GM18498 (cell line): ENCODE results near the gene SRGAP3.

Experiments
- ATAC-seq: cut with Tn5 transposase; IDR thresholded peaks from one replicate; pipeline ENCODE4 v1.9.1; 2021; ENCODE audit warnings: mild to moderate bottlenecking, moderate library complexity; ENCODE audit not compliant: unreplicated experiment

SRGAP3 gene

DNA sequence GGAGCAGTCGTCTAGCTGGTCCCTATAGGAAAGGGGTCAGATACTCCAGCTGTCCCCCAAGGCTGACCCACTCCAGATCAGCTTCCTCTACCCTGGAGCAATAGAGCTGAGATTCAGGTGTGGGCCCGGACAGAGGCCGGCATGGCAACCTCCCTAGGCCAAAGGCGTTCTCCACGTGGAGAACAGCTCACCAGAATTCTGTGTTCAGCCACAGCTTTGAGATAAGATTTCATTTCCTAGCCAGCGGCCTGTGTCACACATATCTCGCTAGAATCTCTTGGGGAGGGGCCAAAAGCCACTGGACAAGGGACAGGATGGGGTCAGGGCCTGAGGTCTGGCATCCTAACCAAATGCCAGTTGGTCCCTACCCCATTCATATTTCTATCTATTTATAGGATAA lies 20.1 kb downstream of the SRGAP3 start:
- no peak for ATAC-seq

DNA sequence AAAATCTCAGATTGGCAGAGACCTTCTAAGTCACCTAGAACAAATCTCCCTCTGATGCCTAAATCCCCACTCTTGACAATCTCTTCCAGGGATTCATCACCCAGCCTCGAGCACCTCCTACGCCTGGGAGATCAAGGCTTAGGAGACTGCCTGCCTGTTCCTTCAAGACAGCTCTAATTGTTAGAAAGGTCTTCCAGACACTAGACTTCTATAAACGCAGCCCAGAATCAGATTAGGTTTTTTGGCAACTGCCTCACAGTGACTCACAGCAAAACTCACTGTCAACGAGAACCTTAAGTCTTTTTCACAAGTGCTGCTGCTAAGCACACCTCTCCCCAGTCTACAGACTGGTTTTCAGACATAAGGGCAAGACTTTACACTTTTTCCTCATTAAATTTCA lies 23.1 kb downstream of the SRGAP3 start:
- ATAC-seq = no peak

DNA sequence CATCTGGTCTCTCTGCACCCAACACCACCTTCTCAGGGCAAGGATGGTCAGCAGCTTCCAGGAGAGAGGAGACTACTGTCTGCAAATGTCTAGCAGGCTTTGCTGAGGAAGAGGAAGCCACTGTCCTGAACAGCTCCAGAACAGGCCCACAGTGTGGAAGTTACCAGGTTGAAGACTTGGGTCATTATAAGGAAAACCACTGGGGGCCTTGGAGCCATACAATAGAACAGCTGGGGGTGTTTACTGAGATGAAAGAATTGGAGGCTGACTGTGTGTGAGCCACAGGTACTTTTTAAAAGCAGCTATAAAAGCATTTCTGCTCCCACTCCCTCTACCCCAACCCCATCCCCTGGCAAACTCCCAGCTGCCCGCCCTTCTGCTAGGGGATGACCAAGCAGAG lies 24.2 kb downstream of the SRGAP3 start:
- ATAC-seq = no peak

DNA sequence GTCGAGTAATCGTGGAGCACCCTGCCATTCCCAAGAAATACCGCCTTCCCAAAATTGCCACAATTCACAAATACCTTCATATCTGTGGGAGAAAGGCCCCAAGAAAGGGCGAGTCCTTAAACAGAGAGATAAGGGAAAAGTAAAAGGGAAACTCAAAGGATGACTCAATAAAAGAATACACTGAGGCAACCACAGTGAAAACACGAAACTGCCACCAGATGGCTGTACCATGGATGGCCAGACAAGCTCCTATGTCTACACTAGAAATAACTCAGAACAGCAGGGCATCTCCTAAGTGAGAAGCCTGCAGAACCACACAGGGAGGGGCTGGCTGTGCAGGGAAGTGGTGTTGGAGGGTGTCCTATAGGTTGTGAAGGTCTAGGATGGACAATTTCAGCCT lies 25.0 kb downstream of the SRGAP3 start:
- peak; percentile 94 for ATAC-seq

DNA sequence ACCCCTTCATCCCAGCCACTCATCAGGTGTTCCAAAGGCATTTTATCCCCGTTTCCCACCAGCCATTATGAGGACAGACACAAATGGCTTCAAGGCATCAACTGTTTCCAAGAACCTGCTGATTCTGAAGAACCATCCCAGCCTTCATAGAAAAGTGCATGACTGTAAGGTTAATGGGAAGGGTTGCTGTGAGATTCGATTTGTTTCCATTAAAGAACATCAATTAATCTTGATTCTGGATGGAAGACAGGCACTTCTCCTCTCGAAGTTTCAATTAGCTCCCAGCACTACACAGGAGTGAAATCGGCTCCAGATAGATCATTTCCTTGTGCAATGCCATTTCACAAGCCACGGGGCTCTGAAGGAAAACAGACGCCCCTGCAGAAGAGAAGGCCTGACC lies 25.8 kb downstream of the SRGAP3 start:
- no peak for ATAC-seq

DNA sequence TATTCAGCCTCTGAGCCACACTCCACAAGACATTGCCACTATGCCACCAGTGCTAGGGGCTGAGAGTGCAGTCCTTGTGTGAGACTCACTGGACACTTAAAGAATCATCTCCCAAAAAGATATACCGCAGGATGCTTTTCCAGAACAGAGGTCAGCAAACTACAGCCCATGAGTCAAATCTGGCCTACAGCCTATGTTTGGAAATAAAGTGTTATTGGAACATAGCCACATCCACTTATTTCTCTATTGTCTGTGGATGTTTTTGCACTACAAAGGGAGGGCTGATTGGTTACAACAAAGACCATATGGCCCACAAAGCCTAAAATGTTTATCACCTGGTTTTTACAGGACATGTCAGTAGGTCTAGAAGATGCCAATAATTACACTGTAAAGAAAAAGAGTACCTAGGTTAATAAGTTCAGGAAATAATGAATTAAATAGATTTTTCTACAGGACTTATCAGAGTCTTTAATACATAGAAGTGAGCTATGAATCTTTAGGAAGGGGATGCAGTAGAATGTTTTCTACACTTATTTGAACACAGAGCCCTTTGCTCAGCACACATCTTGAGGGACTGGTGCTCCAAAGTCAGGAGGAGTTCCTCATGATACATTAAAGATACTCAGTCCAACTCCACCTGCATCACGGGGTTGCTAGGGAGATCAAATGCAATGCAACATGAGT lies 26.3 kb downstream of the SRGAP3 start:
- ATAC-seq = no peak

DNA sequence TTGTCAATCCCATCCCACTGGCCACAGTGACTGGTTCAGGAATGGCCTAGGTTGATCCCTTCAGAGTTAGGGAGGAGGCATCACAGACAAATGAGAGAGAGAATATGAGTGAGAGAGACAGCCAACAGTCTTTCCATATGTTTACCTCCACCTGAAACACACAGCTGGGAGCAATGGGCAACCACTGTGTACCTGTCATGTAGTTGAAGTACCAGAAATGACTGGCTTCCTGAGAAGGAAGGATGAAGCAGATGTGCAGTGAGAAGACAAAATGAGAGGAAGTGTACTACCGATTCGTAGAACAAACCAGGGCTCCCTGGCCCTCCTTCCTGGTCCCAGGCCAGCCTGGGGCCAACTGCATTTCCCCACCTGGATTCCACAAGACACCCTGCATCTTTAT lies 27.4 kb downstream of the SRGAP3 start:
- ATAC-seq = no peak

DNA sequence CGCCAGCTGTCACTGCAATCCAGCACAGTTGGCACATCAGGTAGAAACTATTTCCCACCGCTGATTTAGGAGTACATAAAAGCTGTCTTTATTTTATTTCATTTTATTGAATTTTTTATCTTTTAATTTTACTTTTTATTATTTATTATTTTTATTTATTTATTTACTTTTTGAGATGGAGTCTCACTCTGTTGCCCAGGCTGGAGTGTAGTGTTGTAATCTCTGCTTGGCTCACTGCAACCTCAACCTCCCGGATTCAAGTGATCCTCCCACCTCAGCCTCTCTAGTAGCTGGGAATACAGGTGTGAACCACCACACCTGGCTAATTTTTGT lies 31.0 kb downstream of the SRGAP3 start:
- no peak for ATAC-seq

DNA sequence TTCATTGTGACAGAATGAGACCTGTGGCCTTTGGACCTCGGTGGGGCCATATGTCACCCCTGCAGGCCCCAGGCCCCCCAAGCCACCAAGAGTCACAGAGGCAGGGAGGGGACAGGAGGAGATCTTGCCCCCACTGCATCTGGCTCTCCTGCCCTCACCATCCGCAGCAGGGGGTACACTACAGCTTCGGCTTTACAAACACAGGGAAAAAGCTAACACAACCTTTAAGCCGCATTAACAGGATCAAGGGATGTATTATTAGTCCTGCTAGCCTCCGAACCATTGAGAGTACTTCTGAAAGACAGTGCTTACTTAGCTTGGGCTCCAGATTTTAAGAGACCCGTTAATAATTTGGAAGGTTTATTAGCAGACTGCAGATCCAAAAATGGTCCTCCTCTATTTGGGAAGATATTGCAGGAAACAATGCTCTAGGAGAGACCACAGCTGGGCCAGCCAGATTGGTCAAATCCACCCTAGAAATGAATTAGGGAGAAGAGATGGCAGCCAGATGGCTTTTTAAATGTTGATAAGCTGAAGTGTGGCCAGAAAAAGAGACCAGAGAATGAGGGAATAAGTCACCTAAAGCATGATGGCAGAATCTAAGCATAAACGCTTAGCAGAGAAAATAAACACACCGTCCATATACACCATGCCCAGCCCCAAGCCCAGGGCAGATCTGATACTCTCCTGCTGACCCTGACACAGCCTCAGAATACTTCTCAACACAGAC lies 31.5 kb downstream of the SRGAP3 start:
- ATAC-seq = no peak

DNA sequence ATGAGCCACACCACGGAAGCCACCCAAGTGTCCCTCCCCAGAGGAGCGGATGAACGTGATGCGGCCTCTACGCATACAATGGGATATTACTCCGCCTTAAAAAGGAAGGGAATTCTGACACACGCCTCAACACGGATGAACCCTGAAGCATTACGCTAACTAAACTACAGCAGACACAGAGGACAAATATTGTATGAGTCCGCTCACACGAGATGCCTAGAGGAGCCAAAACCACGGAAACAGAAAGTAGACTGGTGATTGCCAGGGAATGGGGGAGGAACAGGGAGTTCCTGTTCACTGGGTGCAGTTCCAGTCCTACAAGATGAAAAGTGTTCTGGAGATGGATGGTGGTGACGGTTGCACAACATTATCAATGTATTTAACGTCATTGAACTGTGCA lies 32.7 kb downstream of the SRGAP3 start:
- no peak for ATAC-seq

DNA sequence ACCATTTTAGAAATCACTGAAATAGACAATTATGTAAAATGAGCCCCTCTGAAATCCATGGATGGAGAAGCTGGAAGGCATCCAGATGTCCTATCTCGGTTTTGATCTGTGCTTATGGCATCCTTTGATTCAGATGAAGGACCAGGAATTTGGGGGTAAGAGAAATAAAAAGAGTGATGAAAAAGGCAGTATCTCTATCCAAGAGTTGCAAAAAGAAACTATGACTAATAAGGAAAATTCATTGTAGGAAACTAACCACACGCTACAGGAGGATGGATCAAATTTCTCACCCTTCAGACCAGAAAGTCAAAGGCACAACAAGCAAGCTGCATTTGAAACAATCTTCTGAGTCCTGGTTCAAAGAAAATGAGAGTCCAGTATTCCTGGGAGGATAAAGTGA lies 34.8 kb downstream of the SRGAP3 start:
- ATAC-seq = no peak

DNA sequence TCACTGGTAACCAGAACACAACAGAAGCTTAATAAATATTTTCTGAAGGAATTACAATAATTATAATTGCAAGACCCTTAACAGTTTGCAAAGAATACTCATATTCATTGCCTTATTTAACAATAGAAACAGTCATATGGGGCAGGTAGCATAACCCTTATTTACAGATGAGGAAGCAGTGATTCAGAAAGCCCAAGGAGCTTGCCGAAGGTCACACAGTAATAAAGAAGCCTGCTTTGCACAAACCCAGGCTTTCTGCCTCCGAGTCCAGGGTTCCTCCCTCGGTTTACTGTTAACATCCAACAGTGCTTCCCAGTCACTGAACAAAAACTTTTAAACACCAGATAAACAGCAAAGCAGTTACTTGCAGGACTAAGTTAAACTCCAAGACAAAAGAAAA lies 35.3 kb downstream of the SRGAP3 start:
- no peak for ATAC-seq

DNA sequence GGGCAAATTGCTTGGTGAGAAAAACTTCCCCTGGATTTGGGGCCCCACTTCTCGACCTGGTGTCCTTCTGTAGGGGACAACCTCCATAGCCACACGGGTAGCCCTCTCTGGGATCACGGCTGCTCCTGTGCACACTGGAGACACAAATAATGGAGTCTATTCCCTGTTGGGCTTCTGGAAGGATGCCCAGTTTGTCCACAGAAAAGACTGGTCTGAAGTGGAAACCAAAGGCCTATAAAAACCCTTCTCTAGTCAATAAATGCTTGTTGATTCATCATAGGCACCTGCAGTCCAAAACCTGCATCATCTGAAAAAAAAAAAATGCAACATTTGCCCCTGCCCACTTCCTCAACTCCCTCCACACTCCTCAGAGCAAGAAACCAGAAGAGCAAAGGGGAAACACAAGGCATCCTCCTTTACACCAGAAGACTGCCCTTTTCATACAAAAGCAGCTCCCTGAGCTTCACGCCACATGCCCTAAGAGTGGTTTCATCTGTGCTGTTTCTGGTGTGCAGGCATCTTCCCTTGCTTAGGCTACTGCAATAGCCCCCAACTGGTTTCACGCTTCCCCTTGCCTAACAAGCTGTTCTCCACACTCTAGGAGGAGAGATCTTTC lies 36.3 kb downstream of the SRGAP3 start:
- ATAC-seq = no peak

DNA sequence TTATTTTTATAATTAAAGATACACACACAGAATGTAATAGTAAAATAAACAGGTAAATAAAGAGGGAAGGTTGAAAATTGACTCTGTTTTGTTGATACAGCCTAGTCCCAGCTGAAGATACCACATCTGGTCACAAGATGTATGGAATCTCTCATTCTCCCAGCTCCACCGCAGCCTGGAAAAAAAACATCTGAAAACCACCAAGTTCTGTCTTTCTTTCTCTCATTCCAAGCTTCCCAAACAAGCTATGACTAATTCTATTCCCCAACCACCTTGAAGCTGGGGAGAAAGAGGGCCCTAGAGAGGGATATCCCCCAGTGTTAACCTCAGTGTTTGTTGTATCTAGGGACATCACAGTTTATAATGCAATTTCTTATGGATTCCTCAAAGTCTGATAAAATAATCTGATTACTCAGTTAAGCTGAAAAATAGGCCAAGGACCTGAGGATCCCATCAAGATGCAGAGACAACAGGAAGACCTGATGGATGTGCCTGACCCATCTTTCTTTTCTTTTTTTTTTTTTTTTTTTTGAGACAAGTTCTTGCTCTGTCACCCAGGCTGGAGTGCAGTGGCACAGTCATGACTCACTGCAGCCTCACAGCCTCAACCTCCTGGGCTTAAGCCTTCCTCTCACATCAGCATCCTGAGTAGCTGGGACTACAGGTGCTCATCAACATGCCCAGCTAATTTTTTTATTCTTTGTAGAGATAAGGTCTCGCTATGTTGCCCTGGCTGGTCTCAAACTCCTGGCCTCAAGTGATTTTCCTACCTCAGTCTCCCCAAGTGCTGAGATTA lies 38.1 kb downstream of the SRGAP3 start:
- no peak for ATAC-seq

DNA sequence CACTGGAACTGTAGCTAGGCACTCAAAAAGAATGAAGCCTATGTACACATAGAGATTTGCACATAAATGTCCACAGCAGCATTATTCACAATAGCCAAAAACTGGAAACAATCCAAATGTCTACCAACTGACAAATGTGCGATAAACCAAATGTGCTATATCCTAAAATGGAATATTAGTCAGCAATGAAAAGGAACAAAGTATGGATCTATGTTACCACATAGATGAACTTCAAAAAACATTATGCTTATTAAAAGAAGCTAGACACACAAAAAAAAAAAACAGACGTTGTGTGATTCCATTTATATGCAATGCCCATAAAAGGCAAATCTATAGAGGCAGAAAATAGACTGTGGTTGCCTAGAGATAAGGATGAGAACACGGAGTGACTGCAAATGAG lies 39.7 kb downstream of the SRGAP3 start:
- ATAC-seq = no peak

DNA sequence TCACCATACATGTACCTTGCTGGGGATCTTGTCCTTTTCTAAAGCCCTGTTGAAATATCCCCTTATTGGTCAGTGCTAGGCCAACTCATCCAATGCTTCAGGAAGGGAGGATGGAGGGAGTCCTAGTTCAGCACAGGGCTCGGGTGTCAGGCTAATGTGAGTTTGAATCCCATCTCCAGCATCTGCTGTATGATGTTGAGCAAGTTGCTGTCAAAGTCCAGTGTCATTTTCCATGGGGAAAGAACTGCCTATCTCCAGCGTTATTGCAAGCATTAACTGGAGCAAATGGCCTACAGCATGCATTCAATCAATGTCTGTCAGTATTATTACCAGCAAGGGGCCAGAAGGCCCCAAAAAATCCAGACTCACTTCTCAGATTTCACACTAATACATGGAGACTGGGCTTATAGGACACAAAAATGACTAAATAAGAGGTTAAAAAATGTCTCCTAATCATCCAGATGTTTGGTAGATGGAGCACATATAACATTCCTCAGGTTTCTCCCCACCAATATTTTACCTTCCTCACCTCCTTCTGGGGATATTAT lies 40.8 kb downstream of the SRGAP3 start:
- ATAC-seq = no peak

DNA sequence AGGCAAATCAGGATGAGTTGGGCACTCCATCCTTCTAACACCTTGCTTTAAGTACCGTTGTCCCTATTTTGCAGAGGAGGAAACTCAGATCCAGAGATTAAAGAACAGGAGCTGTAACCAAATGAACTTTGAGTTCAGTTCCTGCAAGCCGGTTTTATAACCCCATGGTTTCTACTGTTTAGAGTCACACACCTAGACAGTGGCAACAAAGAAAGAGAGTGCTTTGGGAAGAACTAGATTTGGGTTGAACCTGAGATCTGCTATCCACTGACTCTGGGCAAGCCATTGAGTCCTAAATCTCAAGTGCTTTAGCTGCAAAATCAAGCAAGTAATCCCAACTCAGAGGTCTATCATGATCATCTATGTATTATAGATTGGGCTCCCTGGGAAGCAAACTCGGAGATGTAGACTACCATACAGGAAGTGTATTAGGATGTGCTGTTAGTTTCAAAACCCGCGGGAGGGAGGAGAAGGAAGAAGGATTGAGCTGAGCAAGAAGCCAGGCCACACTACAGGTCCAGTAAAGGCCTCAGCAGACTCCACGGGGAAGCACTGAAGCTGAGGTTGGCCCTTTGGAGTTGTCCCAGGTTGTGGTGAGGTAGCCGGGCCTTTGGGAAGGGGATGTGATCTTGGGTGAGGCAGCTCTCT lies 42.2 kb downstream of the SRGAP3 start:
- no peak for ATAC-seq

DNA sequence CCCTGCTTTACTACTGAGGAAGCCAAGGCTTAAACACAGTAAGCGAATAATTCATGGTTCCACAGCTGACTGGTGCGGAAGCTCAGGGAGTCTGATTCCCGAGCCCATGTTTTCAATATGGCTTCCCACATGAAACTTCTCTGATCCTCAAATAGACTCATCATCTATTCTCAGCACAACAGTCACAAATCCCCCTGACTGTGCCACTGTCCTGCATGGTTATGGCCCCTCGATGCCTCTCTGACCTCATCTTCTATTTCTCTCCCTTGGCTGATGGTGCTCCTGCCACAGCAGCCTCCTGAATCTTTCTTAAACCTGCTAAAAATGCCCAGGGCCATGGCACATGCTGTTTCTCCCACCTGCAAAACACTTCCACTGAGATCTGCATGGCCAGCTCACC lies 43.2 kb downstream of the SRGAP3 start:
- no peak for ATAC-seq

DNA sequence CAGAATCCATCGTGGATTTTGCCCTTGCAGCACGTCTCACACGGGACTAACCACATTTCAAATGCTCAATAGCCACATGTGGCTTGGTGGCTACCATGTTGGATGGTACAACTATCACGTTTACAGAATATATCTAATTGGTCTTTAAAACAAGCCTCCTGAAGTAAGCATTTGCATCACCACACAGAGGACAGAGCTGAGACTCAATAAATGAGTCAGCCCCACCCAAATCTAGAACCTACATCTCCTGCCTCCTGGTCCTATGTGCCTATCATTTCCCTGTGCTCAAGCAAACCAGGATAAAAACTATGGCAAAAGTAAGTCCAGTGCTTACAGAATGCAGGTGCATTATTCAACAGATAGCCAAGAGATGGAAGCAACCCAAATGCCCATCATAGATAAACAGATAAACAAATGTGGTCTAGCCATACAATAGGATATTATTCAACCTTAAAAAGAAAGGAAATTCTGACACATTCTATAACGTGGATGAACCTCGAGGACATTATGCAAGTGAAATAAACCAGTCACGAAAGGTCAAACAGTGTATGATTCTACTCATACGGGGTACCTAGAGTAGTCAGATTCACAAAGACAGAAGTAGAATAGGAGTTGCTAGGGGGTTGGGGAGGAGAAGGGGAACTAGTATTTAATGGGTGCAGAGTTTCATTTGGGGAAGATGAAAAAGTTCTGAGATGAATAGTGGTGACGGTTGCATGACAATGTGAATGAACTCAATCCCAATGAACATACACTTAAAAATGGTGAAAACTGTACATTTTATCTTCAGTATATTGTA lies 43.9 kb downstream of the SRGAP3 start:
- ATAC-seq = peak; percentile 60
